Muscle layer of duodenum (tissue), 2 donors: ENCODE results near the gene SLC5A10.
"Not testable (repeated sequence)": the region's sequence is repeated elsewhere in the genome, so short reads cannot be mapped to it uniquely, and the experiment has no call there.

Source experiments
- H3K27ac ChIP-seq: one replicate; pipeline ENCODE4 v1.7.0; 2013; ENCODE audit warnings: mild to moderate bottlenecking, low read length
- H3K27me3 ChIP-seq: one replicate; pipeline ENCODE4 v1.7.0; 2013; ENCODE audit warnings: low read depth, mild to moderate bottlenecking, control low read depth, low read length
- H3K36me3 ChIP-seq, 2 donors: one replicate each; pipeline ENCODE4 v1.7.0; 2013; ENCODE audit warnings: low read length in 2 of 2, control low read depth in 1 of 2, mild to moderate bottlenecking in 1 of 2; ENCODE audit not compliant: insufficient read depth in 2 of 2, control insufficient read depth in 1 of 2
- H3K4me1 ChIP-seq, 2 donors: one replicate each; pipeline ENCODE4 v1.7.0; 2013; ENCODE audit warnings: low read length in 2 of 2, mild to moderate bottlenecking in 2 of 2, control low read depth in 1 of 2, moderate library complexity in 1 of 2; ENCODE audit not compliant: insufficient read depth in 2 of 2, control insufficient read depth in 1 of 2
- H3K4me3 ChIP-seq, 2 donors: one replicate each; pipeline ENCODE4 v1.7.0; 2013; ENCODE audit warnings: low read length in 2 of 2, low read depth in 1 of 2, mild to moderate bottlenecking in 1 of 2
- H3K9me3 ChIP-seq, 2 donors: one replicate each; pipeline ENCODE4 v1.7.0; 2013; ENCODE audit warnings: low read length in 2 of 2, control low read depth in 1 of 2, mild to moderate bottlenecking in 1 of 2; ENCODE audit not compliant: control insufficient read depth in 1 of 2
- donor health status: healthy.

SLC5A10 gene

DNA sequence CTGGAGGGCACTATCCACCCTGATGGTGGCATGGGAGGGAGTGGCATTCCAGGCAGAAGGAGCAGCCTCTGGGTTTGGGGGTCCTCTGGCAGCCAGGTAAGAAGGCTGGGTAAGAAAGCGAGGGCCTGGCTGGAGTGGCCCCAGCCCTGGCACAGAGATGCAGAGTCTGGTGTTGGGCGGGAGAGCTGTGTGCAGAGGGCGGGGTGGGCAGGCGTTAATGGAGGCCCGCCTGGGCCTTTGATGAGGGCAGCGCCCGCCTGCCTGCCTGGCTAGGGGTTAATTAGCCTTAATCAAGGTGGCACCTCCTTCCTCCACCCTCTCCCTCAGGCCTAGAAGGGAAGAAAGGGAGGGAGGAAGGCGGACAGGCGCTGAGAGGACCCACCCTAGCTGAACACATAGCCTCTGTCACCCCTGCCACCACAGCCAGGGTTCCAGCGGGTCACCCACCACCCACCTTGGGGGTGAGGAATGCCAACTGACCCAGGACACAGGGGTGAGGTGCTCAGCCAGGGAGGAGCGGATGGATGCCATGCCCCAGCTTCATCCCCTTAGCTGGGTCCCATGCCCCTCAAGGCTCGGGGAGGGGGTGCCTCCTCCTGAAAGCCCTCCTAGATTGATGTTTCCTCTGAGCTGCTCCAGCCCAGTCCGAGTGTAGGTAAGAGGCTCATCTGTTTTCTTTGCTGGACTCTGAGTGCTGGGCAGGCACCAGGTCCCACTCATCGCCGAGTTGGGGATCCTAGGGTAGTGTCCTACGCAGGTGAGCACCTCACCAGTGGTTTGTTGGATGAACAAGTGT is 66.0 kb downstream of the SLC5A10 start:
- H3K9me3 ChIP-seq: no peaks in the 10 kb centered on the region
- H3K27ac ChIP-seq: no peak overlapping the region
- no peaks in the 10 kb centered on the region for H3K4me1 ChIP-seq
- no peaks in the 10 kb centered on the region for H3K27me3 ChIP-seq
- H3K36me3 ChIP-seq: no peaks in the 10 kb centered on the region
- no peak overlapping the region for H3K4me3 ChIP-seq

DNA sequence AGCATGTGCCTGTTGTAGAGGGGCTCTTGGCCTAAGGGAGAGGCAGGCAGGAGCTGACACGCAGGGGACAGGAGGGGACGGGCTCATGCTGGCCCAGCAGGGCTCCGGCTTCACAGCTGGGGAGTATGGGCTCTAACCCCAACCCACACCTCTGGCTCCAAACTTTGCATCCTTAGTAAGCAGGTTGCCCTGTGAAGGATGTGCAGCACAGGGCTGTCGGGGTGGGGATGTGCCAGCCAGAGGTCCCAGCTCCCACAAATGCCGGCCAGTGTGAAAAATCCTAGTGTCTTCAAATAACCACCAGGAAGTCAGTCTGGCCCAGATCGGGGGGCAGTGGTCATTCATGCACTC is 66.6 kb downstream of the SLC5A10 start:
- Histone ChIP-seq H3K27me3 (no peaks in the 10 kb centered on the region), H3K4me3 (no peak overlapping the region), H3K36me3 (no peaks in the 10 kb centered on the region), H3K4me1 (no peaks in the 10 kb centered on the region), H3K27ac (no peak overlapping the region), H3K9me3 (no peaks in the 10 kb centered on the region)

DNA sequence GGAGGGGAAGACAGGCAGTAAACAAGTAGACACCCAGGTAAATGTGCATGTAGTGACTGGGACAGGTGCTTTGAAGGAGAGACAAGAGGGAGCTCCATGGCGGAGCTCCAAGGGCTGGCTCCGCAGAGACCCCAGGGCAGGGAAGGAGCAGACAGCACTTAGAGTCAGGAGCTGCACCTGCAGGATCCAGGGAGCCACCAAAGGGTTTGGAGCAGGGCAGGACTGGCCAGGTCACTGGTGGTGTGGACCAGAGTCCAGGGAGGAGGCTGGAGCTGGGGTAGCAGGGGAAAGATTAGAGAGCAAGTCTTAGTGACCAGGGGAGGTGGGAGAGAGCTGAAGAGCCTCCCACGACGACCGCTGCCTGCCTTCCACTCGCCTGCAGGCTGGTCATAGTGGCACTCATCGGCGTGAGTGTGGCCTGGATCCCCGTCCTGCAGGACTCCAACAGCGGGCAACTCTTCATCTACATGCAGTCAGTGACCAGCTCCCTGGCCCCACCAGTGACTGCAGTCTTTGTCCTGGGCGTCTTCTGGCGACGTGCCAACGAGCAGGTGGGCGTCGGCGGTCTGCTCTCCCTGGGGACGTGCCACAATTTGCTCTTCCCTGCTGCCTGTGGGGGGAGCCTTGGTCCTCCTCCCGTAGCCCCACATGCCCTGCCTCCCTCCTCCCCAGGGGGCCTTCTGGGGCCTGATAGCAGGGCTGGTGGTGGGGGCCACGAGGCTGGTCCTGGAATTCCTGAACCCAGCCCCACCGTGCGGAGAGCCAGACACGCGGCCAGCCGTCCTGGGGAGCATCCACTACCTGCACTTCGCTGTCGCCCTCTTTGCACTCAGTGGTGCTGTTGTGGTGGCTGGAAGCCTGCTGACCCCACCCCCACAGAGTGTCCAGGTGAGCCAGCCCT is 67.3 kb downstream of the SLC5A10 start:
- H3K27ac ChIP-seq: no peak overlapping the region
- no peaks in the 10 kb centered on the region for H3K36me3 ChIP-seq
- H3K27me3 ChIP-seq: no peaks in the 10 kb centered on the region
- no peaks in the 10 kb centered on the region for H3K9me3 ChIP-seq
- H3K4me1 ChIP-seq: no peaks in the 10 kb centered on the region
- no peak overlapping the region for H3K4me3 ChIP-seq

DNA sequence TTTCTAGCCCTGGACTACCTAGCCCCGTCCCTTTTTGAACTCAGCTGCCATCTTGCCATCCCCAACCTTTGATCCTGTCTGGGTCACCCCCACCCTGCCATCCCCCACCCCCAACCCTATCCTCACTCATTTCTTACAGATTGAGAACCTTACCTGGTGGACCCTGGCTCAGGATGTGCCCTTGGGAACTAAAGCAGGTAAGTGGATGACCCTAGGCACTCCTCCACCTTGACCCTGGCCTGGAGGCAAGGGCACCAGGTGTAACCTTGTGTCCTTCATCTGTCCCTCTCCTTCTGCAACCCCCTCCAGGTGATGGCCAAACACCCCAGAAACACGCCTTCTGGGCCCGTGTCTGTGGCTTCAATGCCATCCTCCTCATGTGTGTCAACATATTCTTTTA is 68.1 kb downstream of the SLC5A10 start:
- no peaks in the 10 kb centered on the region for H3K9me3 ChIP-seq
- H3K4me1 ChIP-seq: no peaks in the 10 kb centered on the region
- no peak overlapping the region for H3K4me3 ChIP-seq
- no peaks in the 10 kb centered on the region for H3K27me3 ChIP-seq
- H3K36me3 ChIP-seq: no peaks in the 10 kb centered on the region
- H3K27ac ChIP-seq: no peak overlapping the region

DNA sequence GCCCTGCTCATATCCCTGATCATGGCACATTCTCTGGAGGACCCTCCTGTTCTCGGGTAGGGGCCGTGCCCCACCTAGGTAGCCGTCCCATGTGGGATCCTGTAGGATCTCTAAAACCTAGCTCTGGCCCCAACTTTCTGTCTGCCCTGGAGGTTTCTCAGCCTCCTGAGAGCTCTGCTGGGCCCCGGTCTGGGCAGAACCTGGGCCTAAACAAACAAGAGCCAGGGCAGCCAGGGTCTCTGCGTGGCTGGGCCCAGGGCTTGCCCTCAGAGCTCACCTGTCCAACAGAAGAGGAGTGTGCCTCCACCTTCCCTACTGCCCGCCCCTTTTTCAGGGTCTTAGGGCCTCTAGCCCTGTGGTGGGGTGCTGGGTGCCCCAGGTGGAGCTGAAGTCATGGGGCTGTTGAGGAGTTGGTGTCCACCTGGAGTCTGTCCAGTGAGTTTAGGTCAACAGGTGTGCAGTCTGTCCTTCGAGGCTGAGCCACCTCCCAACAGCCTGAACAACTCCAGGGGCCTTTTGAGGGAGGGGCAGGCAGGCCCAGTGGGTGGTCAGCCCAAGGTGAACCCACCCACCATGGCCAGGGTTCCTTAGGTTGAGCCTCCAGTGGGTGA is 69.2 kb downstream of the SLC5A10 start:
- H3K27ac ChIP-seq, H3K9me3 ChIP-seq, H3K4me3 ChIP-seq: not testable (repeated sequence)

DNA sequence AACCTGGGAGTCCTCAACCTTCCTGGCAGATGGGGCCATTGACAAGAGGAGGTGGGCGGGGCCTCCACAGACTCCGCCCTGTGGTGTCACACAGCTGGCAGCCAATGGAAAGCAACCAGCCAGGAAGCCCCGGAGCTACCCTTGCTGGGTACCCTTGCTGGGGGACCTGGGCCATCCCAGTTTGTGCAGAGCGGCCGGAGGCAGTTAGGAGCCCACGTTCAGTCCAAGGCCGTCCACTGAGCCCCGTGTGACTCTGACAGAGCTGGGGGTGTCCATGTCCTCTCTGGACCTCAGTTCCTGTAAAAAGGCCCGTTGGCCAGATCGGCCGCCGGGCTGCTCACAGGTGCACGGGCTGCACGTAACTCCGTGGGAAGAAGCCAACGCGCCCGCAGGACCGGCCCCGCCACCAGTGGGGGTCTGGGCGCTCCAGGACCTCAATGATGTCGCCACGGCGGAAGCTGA is 69.7 kb downstream of the SLC5A10 start:
- no peaks in the 10 kb centered on the region for H3K9me3 ChIP-seq
- H3K4me1 ChIP-seq: no peaks in the 10 kb centered on the region
- H3K4me3 ChIP-seq: no peak overlapping the region
- no peaks in the 10 kb centered on the region for H3K27me3 ChIP-seq
- H3K36me3 ChIP-seq: no peaks in the 10 kb centered on the region
- H3K27ac ChIP-seq: no peak overlapping the region

More for the DNA sequence above, 69.2 kb downstream of the SLC5A10 start:
- not testable (repeated sequence) for H3K36me3 ChIP-seq, H3K27me3 ChIP-seq, H3K4me1 ChIP-seq

DNA sequence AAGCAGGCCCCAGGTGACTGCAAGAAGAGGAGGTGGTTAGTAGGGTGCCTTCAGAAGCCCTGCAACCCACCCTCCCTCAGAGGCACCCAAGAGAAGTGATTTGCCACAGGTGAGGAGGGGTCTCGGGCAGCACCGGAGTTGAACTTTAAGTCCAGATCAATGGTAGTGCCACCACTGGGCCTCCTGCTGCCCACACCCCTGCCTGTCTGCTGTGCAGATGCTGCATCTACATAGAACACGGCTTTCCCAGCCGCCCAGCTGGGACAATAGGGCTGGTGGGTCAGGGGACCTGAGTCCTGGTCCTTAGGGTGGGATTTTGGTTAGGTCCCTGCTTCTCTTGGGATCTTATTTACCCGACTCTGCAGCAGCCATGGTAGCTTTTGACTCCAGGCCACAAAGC is 70.2 kb downstream of the SLC5A10 start:
- no peaks in the 10 kb centered on the region for H3K9me3 ChIP-seq
- H3K27ac ChIP-seq: no peak overlapping the region
- no peaks in the 10 kb centered on the region for H3K4me1 ChIP-seq
- no peak overlapping the region for H3K4me3 ChIP-seq
- no peaks in the 10 kb centered on the region for H3K27me3 ChIP-seq
- H3K36me3 ChIP-seq: no peaks in the 10 kb centered on the region

DNA sequence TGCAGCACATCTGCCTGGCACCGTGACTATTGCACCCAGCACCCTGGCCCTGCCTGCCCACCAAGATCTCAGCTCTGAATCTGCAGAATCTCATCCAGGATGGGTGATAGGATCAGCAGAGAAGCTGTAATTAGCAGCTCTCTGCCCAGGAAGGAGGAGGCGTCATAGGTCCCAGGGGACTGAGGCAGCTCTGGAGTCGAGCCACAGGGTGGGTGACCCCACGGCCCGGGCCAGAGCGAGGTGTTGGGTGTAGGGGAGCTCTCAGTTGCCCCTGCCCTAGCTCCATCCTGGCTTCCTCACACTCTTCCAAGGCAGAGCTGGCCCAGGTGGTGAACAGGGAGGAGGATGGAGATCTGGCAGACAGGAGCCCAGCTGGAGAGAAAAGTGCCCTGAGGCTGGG is 70.8 kb downstream of the SLC5A10 start:
- no peak overlapping the region for H3K4me3 ChIP-seq
- no peak overlapping the region for H3K27ac ChIP-seq
- H3K36me3 ChIP-seq: no peaks in the 10 kb centered on the region
- H3K4me1 ChIP-seq: no peaks in the 10 kb centered on the region
- H3K27me3 ChIP-seq: no peaks in the 10 kb centered on the region
- H3K9me3 ChIP-seq: no peaks in the 10 kb centered on the region

DNA sequence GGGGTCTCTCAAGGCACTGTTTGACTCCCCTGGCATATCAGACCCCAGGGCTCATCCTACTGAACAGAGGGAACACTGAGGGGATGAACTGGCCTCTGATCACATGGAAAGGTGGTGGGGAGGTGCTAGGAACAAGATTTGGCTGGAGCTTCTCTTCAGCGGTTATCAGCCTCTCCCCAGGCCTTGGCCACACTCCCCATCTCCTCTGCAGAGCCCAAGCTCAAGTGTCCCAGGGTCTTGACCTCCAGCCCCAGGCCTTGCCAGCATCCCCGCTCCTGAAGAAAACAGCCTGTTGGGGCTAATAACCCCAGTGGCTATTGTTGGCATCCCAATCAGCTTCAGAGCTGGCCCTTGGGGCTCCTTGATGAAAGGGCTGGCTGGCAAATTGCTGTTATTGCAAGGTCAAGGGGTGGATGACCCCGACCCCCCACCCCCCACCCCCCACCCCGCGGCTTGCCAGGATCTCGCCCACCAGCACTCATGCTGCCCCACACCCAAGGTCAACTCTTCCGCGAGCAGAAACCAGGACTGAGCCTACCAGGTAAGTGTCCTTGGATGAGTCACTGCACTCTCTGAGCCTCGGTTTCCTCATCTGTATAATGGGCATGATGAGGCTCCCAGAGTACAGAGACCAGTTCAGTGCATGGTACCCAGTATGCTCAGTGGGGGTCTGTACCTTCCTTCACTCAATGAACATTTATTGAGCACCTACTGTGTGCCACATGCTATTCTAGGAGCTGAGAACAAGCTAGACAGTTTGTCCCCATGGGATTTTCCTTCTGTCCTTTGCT is 71.4 kb downstream of the SLC5A10 start:
- no peaks in the 10 kb centered on the region for H3K4me1 ChIP-seq
- H3K36me3 ChIP-seq: no peaks in the 10 kb centered on the region
- H3K4me3 ChIP-seq: no peak overlapping the region
- no peak overlapping the region for H3K27ac ChIP-seq
- no peaks in the 10 kb centered on the region for H3K9me3 ChIP-seq
- no peaks in the 10 kb centered on the region for H3K27me3 ChIP-seq

DNA sequence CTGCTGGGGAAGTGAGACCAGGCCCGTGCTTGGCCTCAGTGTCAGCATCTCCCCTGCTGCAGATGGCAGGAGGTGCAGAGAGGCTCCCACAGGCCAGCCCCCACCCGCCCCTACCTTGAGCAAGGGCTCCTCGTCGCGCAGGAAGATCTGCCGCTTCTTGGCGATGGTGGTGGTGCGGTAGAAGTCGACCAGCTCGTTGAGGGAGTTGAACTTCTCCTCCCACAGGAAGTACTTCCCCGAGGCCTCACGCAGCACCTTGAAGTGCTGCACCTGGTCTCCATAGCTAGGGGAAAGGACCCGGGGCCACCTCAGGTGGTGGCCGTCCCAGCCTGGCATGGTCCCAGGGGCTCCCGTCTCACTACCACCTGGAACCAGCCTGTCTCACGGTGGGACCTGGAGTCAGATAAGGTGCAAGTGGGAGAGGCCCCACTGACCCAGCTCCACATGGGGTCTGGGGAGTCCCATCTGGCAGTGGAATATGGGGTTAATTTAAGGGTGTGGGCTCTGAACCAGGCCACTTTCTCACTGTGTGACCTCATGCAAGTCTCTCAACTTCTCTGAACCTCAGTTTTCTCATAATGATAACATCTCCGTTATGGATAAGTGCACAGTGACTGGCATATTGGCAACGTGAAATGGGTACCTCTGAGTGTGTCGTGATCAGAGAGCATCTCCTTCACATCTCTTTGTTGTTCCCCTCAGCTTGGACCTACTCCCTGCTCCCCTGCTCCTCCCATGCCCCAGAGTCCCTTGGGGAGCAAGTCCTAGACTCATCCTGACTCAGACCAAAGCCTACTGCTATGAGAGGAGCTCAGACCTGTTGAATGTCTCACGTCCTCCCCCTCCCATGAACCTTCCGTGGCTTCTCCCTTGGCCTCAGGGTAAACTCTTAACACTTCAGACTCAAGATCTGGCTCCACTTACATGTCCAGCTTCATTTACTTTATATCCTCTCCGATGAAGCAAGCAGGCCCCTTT is 72.4 kb downstream of the SLC5A10 start:
- H3K4me3 ChIP-seq: no peak overlapping the region
- H3K27ac ChIP-seq: no peak overlapping the region
- no peaks in the 10 kb centered on the region for H3K9me3 ChIP-seq
- no peaks in the 10 kb centered on the region for H3K27me3 ChIP-seq
- H3K4me1 ChIP-seq: no peaks in the 10 kb centered on the region
- no peaks in the 10 kb centered on the region for H3K36me3 ChIP-seq
